ENCODE data around the gene TMEM154. TPM values are rescaled to one million over a fixed set of nuclear protein-coding genes. Genes with fewer than 3 reads are reported as not detected.

Gene TMEM154
- total RNA-seq, 1 donor from 2014 or later = 1.4 TPM

GRCh38 chr4:152620218-152620617 is 59.6 kb downstream of the TMEM154 start:
- Histone ChIP-seq H3K4me3 (no peak overlapping the region), H3K9me3 (replicated peaks) (no peaks in the 10 kb centered on the region), H3K27ac (replicated peaks) (no peak overlapping the region), H3K27me3 (ENCODE audit: low read depth) (peaks cover 16% of the 10 kb centered on the region), H3K36me3 (no peaks in the 10 kb centered on the region), H3K4me1 (no peaks in the 10 kb centered on the region)
- no peak for TF ChIP-seq CTCF (IDR thresholded peaks at IDR 0.05; ENCODE audit: borderline replicate concordance)
- DNase-seq = no peak
- intact Hi-C loops (cut with micrococcal nuclease) = no loop called here

DNA sequence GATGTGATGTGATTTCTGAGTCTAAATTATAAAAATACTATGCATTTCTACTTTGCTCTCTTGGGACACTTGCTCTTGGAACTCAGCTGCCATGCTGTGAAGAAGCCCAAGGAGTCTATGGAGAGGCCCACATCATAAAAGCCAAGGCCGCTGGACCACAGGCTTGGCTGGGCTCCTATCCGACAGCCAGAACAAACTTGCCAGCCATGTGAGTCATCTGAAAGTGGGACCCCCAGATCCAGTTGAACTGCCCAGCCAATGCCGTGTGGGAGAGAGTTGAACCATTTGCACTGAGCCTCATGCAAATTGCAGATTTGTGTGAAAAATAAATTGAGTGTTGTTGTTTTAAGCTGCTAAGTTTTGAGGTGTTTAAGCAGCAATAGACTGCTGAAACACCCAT is 60.2 kb downstream of the TMEM154 start:
- intact Hi-C loops (cut with micrococcal nuclease) = no loop called here
- H3K27ac ChIP-seq (replicated peaks) = no peak overlapping the region
- DNase-seq = no peak
- H3K4me3 ChIP-seq = no peak overlapping the region
- H3K4me1 ChIP-seq = no peaks in the 10 kb centered on the region
- no peak for TF ChIP-seq CTCF (IDR thresholded peaks at IDR 0.05; ENCODE audit: borderline replicate concordance)
- no peaks in the 10 kb centered on the region for H3K9me3 ChIP-seq (replicated peaks)
- no peaks in the 10 kb centered on the region for H3K36me3 ChIP-seq
- peaks cover 21% of the 10 kb centered on the region for H3K27me3 ChIP-seq (ENCODE audit: low read depth)

- no peaks in the 10 kb centered on the region for H3K9me3 ChIP-seq (replicated peaks)
- DNase-seq = no peak
Observed at GRCh38 chr4:152618971-152619370, 60.8 kb downstream of the TMEM154 start.

DNA sequence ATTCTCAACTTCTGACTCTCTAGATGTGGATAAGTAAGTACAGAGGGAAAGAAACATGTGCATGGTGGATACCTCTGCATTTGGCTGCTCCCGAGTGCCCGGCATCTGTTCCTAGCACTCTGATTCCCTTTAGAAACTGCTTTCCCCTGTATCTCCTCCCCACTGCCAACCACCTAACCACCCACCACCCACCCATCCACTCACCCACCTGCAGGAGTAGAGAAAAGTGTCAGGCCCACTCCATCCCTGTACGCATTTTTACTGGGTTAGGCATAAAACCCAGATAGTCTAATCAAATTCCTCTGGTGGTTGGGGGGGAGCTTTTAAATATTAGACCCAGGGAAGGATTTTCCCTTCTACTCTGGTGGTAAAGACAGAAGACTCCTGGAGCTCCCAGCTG is 63.0 kb downstream of the TMEM154 start:
- DNase-seq = no peak
- peaks cover 32% of the 10 kb centered on the region for H3K27me3 ChIP-seq (ENCODE audit: low read depth)
- no peak for TF ChIP-seq CTCF (IDR thresholded peaks at IDR 0.05; ENCODE audit: borderline replicate concordance)
- no peaks in the 10 kb centered on the region for H3K9me3 ChIP-seq (replicated peaks)
- no peak overlapping the region for H3K4me3 ChIP-seq
- no peaks in the 10 kb centered on the region for H3K4me1 ChIP-seq
- no peaks in the 10 kb centered on the region for H3K36me3 ChIP-seq
- intact Hi-C loops (cut with micrococcal nuclease) = no loop called here
- no peak overlapping the region for H3K27ac ChIP-seq (replicated peaks)

More at GRCh38 chr4:152618971-152619370, 60.8 kb downstream of the TMEM154 start:
- Histone ChIP-seq H3K4me3 (no peak overlapping the region), H3K27me3 (ENCODE audit: low read depth) (peaks cover 25% of the 10 kb centered on the region), H3K27ac (replicated peaks) (no peak overlapping the region), H3K4me1 (no peaks in the 10 kb centered on the region), H3K36me3 (no peaks in the 10 kb centered on the region)
- intact Hi-C loops (cut with micrococcal nuclease) = no loop called here
- TF ChIP-seq CTCF (IDR thresholded peaks at IDR 0.05; ENCODE audit: borderline replicate concordance) = no peak

DNA sequence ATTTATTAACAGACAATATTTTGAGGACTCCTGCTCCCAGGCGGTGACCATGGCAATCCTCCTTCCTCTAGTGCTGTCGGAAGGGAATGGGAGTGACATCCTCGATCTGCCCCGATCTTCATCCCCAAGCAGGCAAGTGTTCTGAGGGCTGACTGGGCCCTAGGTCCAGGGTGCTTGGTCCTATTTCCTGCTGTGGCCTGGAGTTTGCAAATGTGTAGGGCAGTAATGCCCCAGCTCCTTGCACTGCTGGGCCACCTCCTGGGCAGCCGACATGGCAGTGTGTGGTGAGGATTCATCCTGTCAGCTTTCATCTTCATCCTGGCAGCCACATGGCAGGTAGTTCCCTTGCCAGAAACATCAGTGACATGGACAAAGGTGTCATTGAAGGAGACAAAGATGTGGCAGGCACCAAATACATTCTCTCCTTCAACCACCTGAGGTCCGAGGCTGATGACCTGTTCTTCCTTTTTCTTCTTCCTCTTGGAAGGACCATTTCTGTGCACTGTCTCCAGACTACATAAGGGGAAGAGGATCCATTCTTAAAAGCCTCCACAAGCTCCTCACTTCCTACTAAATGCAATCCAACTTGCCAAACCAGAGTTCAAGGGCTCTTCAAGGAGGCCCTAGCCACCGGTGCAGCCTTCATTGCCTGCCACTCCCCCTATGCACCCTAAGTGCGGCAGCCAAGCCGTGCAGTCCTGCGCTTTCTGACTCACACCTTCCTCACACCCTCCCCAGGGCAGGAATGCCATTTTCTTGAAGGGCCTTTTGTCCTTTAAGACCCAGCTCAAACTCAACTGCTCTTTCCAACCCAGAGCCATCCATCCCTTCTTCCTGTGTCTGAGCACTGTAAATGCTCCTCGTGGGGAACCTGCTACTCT is 65.7 kb downstream of the TMEM154 start:
- Histone ChIP-seq H3K27me3 (ENCODE audit: low read depth) (peaks cover 32% of the 10 kb centered on the region), H3K36me3 (no peaks in the 10 kb centered on the region), H3K4me1 (no peaks in the 10 kb centered on the region), H3K4me3 (no peak overlapping the region), H3K27ac (replicated peaks) (no peak overlapping the region), H3K9me3 (replicated peaks) (no peaks in the 10 kb centered on the region)
- intact Hi-C loops (cut with micrococcal nuclease) = no loop called here
- TF ChIP-seq CTCF (IDR thresholded peaks at IDR 0.05; ENCODE audit: borderline replicate concordance) = no peak
- DNase-seq = no peak

All from left ventricle myocardium inferior (tissue), 1 donor.